GM12878 (cell line): ENCODE measurements around the gene RIMS3. TPM values are rescaled to one million over a fixed set of nuclear protein-coding genes. Genes with fewer than 3 reads are reported as not detected.
A peak's percentile ranks its signal among the peaks of the same experiment; 100 is the strongest.

ENCODE experiments used
- ATAC-seq: fragments of 200-7000 bp; cut with Tn5 transposase; 3 replicates; pipeline ENCODE4 v1.9.1; 2020; ENCODE audit warnings: mild to moderate bottlenecking, moderate library complexity
- BruUV-seq: library from RNA; stranded (reverse); fragments of 400-500 nt; replicated peaks from 2 replicates; lab custom pipeline; 2021; lab: Mats Ljungman, UMichigan
- CTCF ChIA-PET: fragments of 300-600 bp; sonication (Branson Sonifier 250); formaldehyde crosslinking; extraction: SDS; loops from one replicate; lab custom pipeline; 2021; ENCODE audit warnings: inconsistent platforms; lab: Yijun Ruan, JAX
- POLR2A ChIA-PET: fragments of 350-600 bp; formaldehyde crosslinking; extraction: SDS; loops from one replicate; lab custom pipeline; 2021; ENCODE audit warnings: inconsistent platforms; lab: Charles Lee
- RAD21 ChIA-PET: fragments of 300-600 bp; sonication (Branson Sonifier 250); formaldehyde crosslinking; loops from one replicate; lab custom pipeline; 2023; ENCODE audit warnings: antibody characterized with exemption; ENCODE audit not compliant: unreplicated experiment; lab: Charles Lee
- SMC1A ChIA-PET: fragments of 300-600 bp; sonication (Branson Sonifier 250); formaldehyde crosslinking; loops from one replicate; lab custom pipeline; 2023; ENCODE audit not compliant: unreplicated experiment, uncharacterized antibody; lab: Charles Lee
- DNase-seq: peaks from one replicate; pipeline ENCODE4 v3.0.0-alpha.2; 2011; ENCODE audit warnings: low read depth, low spot score
- FAIRE-seq: peaks from 3 replicates; lab custom pipeline; 2011; peaks lifted over from hg19 to GRCh38; lab: Jason Lieb, UNC
- H2AFZ ChIP-seq: 2 replicates; pipeline ENCODE4 v1.6.0; 2011; ENCODE audit warnings: low read depth, low read length, control low read depth; ENCODE audit not compliant: control insufficient read depth
- H3K27ac ChIP-seq: 2 replicates; pipeline ENCODE4 v1.5.1; 2011; ENCODE audit warnings: control low read depth; ENCODE audit not compliant: control insufficient read depth, insufficient read depth
- H3K27me3 ChIP-seq, 2 experiments: replicated peaks in 1 of 2; 2 replicates each; pipeline versions ENCODE4 v1.6.0 to v1.6.1; 2011; ENCODE audit warnings: low read length in 1 of 2; ENCODE audit not compliant: control insufficient read depth in 2 of 2, insufficient read depth in 2 of 2
- H3K36me3 ChIP-seq, 2 experiments: 2 replicates each; pipeline ENCODE4 v1.5.1; 2011; ENCODE audit warnings: low read length in 1 of 2; ENCODE audit not compliant: control insufficient read depth in 2 of 2, insufficient read depth in 2 of 2
- H3K4me1 ChIP-seq: 2 replicates; pipeline ENCODE4 v1.6.1; 2011; ENCODE audit warnings: mild to moderate bottlenecking, low read length, moderate library complexity, mixed read lengths; ENCODE audit not compliant: control insufficient read depth, insufficient read depth
- H3K4me2 ChIP-seq: 2 replicates; pipeline ENCODE4 v1.6.0; 2011; ENCODE audit warnings: control low read depth; ENCODE audit not compliant: control insufficient read depth, insufficient read depth
- H3K4me3 ChIP-seq: fragments of 200-600 bp; sonication (generic); 2 replicates; pipeline ENCODE4 v1.5.1; 2016
- H3K79me2 ChIP-seq: 2 replicates; pipeline ENCODE4 v1.6.0; 2011; ENCODE audit warnings: low read length; ENCODE audit not compliant: control insufficient read depth, insufficient read depth
- H3K9ac ChIP-seq: 2 replicates; pipeline ENCODE4 v1.8.0; 2011; ENCODE audit warnings: low read length, control low read depth, mixed read lengths; ENCODE audit not compliant: control insufficient read depth, insufficient read depth
- H3K9me3 ChIP-seq: replicated peaks from 3 replicates; pipeline ENCODE4 v1.5.1; 2011; ENCODE audit warnings: mild to moderate bottlenecking, low read length; ENCODE audit not compliant: control insufficient read depth, insufficient read depth
- H4K20me1 ChIP-seq: 2 replicates; pipeline ENCODE4 v1.6.0; 2011; ENCODE audit not compliant: control insufficient read depth, insufficient read depth
- BMI1 ChIP-seq: fragments of 450-650 bp; IDR thresholded peaks from 2 replicates; pipeline ENCODE4 v1.6.1; 2016; ENCODE audit warnings: mild to moderate bottlenecking, moderate library complexity, borderline replicate concordance
- FOXM1 ChIP-seq: IDR thresholded peaks from 2 replicates; pipeline ENCODE4 v1.6.1; 2012; ENCODE audit warnings: low read depth, mild to moderate bottlenecking, inconsistent platforms, low read length, moderate library complexity
- GABPA ChIP-seq: IDR thresholded peaks from 2 replicates; pipeline ENCODE4 v1.6.1; 2014; ENCODE audit warnings: antibody characterized with exemption, low read depth, mild to moderate bottlenecking, inconsistent platforms
- MXI1 ChIP-seq: fragments of 150-350 bp; IDR thresholded peaks from 2 replicates; pipeline ENCODE4 v1.6.1; 2011; ENCODE audit warnings: low read depth, mild to moderate bottlenecking, inconsistent platforms, low read length, improper control_type of control experiment
- MYC ChIP-seq: IDR thresholded peaks from 2 replicates; pipeline ENCODE4 v1.6.1; 2011; ENCODE audit warnings: mild to moderate bottlenecking, low read length, moderate library complexity, inconsistent platforms; ENCODE audit not compliant: insufficient read depth, insufficient replicate concordance, insufficient read length, severe bottlenecking
- POLR2AphosphoS5 ChIP-seq: IDR thresholded peaks from 2 replicates; pipeline ENCODE4 v1.6.1; 2011; ENCODE audit warnings: mild to moderate bottlenecking, low read length, inconsistent platforms
- SIX5 ChIP-seq: IDR thresholded peaks from 2 replicates; pipeline ENCODE4 v1.6.1; 2011; ENCODE audit warnings: mild to moderate bottlenecking, low read depth, low read length, moderate library complexity; ENCODE audit not compliant: severe bottlenecking
- ZNF274 ChIP-seq: IDR thresholded peaks from one replicate; pipeline ENCODE4 v1.8.0; 2011; ENCODE audit not compliant: insufficient read length, insufficient read depth
- whole genome bisulfite sequencing: methylation state at CpG from one replicate; pipeline ENCODE4 v1.1.6; 2016; ENCODE audit warnings: low lambda C conversion rate; ENCODE audit not compliant: insufficient replicate concordance, insufficient coverage; ENCODE audit errors: missing lambda C conversion rate; 5-methylcytosine and 5-hydroxymethylcytosine counted together
- in situ Hi-C: fragments of 300-500 bp; cut with MboI; formaldehyde crosslinking; loops from 9 replicates; pipeline ENCODE4 v1.14.3; 2018; ENCODE audit warnings: mixed read lengths
- intact Hi-C: fragments of 100-400 bp; cut with micrococcal nuclease; formaldehyde crosslinking; loops from one replicate; pipeline ENCODE4 v1.14.2; 2022; ENCODE audit not compliant: unreplicated experiment
- polyA plus RNA-seq, 11 experiments: library from polyadenylated mRNA; depleted of rRNA in 4 of 11; unstranded in 6 of 11; stranded (reverse) in 5 of 11; fragments of >200 nt; fragmentation: Nextera tagmentation in 4 of 11; fragmentation: Illumina TruSeq in 1 of 11; extraction: Ambion mirVana in 4 of 11; extraction: Trizol in 1 of 11; gene quantifications; 1 replicate in 1 of 11; 2 replicates in 10 of 11; pipeline versions ENCODE4 v1.2.1 to v1.2.3, GENCODE V29; 2011 to 2016; ENCODE audit warnings: inconsistent platforms in 2 of 11, missing spikeins in 2 of 11, low read depth in 1 of 11
- total RNA-seq, 4 experiments: library from RNA; depleted of rRNA in 3 of 4; stranded (reverse); fragments of >200 nt in 3 of 4; fragmentation: Illumina TruSeq in 1 of 4; extraction: Trizol in 1 of 4; gene quantifications; 2 replicates each; pipeline versions ENCODE4 v1.2.1 to v1.2.3, GENCODE V29; 2013 to 2021
- TF ChIP-seq, protein P1 (sequence below): fragments of 450-650 bp; IDR thresholded peaks from 2 replicates; pipeline ENCODE4 v1.6.1; 2016; ENCODE audit warnings: mild to moderate bottlenecking
- TF ChIP-seq, protein P2 (sequence below): IDR thresholded peaks from 2 replicates; pipeline ENCODE4 v1.6.1; 2011; ENCODE audit warnings: mild to moderate bottlenecking, low read depth, low read length, moderate library complexity; ENCODE audit not compliant: insufficient replicate concordance
- TF ChIP-seq, protein P3 (sequence below): fragments of 450-650 bp; IDR thresholded peaks from 2 replicates; pipeline ENCODE4 v1.6.1; 2017; ENCODE audit warnings: mild to moderate bottlenecking, moderate library complexity
- TF ChIP-seq, protein P4 (sequence below): IDR thresholded peaks from 2 replicates; pipeline ENCODE4 v1.6.1; 2012; ENCODE audit warnings: low read depth, low read length, improper control_type of control experiment
- TF ChIP-seq, protein P5 (sequence below): fragments of 450-650 bp; IDR thresholded peaks from 2 replicates; pipeline ENCODE4 v1.6.1; 2017; ENCODE audit warnings: mild to moderate bottlenecking, low read depth, inconsistent platforms; ENCODE audit not compliant: poor library complexity, severe bottlenecking

RIMS3 gene
- total and polyA plus RNA-seq, 10 of the 15 experiments (the other 5 are each of a cell fraction or from before 2014, with no cell fraction given), result 0.02 to 4.7 (median 0.39) TPM

DNA sequence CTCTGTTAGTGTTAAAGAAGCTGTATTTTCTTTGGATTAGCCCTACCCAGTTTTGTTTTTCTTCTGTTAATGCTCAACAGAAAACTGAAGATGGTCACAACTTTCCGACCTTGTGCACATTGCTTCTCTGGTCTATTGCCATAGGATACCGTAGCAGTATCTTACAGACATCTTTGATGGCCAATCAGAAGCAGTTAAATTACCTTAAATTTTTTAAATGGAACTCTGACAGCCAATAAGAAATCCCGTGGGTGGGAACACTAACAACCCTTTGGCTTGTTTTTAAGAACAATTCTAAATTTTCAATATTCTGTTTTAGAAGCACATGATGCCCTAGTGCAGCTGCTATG is 43.2 kb upstream of the RIMS3 start:
- FAIRE-seq (peak; percentile 78), DNase-seq (no peak), ATAC-seq (peak; percentile 90)
- peak overlapping the region; percentile 77 for H3K4me3 ChIP-seq
- H3K79me2 ChIP-seq, result peaks cover 93% of the 10 kb centered on the region
- H3K4me1 ChIP-seq, result peaks cover 24% of the 10 kb centered on the region
- 0% methylated on average over 3 of the region's 3 CpGs for WGBS
- no TSS peak for BruUV-seq
- TF ChIP-seq POLR2AphosphoS5 (no peak), FOXM1 (0 out of 2 replicates have a peak, but pooled peaks have one; percentile 26), GABPA (no peak), MYC (no peak), MXI1 (peak; percentile 72; the same call in 1 of the 2 replicates), SIX5 (no peak), BMI1 (peak; percentile 76; the same call in 1 of the 2 replicates), ZNF274 (no peak)
- TF ChIP-seq, protein P1, sequence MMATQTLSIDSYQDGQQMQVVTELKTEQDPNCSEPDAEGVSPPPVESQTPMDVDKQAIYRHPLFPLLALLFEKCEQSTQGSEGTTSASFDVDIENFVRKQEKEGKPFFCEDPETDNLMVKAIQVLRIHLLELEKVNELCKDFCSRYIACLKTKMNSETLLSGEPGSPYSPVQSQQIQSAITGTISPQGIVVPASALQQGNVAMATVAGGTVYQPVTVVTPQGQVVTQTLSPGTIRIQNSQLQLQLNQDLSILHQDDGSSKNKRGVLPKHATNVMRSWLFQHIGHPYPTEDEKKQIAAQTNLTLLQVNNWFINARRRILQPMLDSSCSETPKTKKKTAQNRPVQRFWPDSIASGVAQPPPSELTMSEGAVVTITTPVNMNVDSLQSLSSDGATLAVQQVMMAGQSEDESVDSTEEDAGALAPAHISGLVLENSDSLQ, result peak; percentile 98
- TF ChIP-seq, protein P2, sequence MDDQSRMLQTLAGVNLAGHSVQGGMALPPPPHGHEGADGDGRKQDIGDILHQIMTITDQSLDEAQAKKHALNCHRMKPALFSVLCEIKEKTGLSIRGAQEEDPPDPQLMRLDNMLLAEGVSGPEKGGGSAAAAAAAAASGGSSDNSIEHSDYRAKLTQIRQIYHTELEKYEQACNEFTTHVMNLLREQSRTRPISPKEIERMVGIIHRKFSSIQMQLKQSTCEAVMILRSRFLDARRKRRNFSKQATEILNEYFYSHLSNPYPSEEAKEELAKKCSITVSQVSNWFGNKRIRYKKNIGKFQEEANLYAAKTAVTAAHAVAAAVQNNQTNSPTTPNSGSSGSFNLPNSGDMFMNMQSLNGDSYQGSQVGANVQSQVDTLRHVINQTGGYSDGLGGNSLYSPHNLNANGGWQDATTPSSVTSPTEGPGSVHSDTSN, result peak; percentile 90
- TF ChIP-seq, protein P3, sequence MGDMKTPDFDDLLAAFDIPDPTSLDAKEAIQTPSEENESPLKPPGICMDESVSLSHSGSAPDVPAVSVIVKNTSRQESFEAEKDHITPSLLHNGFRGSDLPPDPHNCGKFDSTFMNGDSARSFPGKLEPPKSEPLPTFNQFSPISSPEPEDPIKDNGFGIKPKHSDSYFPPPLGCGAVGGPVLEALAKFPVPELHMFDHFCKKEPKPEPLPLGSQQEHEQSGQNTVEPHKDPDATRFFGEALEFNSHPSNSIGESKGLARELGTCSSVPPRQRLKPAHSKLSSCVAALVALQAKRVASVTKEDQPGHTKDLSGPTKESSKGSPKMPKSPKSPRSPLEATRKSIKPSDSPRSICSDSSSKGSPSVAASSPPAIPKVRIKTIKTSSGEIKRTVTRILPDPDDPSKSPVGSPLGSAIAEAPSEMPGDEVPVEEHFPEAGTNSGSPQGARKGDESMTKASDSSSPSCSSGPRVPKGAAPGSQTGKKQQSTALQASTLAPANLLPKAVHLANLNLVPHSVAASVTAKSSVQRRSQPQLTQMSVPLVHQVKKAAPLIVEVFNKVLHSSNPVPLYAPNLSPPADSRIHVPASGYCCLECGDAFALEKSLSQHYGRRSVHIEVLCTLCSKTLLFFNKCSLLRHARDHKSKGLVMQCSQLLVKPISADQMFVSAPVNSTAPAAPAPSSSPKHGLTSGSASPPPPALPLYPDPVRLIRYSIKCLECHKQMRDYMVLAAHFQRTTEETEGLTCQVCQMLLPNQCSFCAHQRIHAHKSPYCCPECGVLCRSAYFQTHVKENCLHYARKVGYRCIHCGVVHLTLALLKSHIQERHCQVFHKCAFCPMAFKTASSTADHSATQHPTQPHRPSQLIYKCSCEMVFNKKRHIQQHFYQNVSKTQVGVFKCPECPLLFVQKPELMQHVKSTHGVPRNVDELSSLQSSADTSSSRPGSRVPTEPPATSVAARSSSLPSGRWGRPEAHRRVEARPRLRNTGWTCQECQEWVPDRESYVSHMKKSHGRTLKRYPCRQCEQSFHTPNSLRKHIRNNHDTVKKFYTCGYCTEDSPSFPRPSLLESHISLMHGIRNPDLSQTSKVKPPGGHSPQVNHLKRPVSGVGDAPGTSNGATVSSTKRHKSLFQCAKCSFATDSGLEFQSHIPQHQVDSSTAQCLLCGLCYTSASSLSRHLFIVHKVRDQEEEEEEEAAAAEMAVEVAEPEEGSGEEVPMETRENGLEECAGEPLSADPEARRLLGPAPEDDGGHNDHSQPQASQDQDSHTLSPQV, result no peak
- TF ChIP-seq, protein P4, sequence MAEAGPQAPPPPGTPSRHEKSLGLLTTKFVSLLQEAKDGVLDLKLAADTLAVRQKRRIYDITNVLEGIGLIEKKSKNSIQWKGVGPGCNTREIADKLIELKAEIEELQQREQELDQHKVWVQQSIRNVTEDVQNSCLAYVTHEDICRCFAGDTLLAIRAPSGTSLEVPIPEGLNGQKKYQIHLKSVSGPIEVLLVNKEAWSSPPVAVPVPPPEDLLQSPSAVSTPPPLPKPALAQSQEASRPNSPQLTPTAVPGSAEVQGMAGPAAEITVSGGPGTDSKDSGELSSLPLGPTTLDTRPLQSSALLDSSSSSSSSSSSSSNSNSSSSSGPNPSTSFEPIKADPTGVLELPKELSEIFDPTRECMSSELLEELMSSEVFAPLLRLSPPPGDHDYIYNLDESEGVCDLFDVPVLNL, result no peak
- TF ChIP-seq, protein P5, sequence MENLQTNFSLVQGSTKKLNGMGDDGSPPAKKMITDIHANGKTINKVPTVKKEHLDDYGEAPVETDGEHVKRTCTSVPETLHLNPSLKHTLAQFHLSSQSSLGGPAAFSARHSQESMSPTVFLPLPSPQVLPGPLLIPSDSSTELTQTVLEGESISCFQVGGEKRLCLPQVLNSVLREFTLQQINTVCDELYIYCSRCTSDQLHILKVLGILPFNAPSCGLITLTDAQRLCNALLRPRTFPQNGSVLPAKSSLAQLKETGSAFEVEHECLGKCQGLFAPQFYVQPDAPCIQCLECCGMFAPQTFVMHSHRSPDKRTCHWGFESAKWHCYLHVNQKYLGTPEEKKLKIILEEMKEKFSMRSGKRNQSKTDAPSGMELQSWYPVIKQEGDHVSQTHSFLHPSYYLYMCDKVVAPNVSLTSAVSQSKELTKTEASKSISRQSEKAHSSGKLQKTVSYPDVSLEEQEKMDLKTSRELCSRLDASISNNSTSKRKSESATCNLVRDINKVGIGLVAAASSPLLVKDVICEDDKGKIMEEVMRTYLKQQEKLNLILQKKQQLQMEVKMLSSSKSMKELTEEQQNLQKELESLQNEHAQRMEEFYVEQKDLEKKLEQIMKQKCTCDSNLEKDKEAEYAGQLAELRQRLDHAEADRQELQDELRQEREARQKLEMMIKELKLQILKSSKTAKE, result no peak
- RAD21 ChIA-PET, result interaction anchor here (0.7 to 6.1 kb wide), 5 partner anchors 9 to 56 kb away, joined by 3 to 89 read pairs (median 3); partner anchors contain the start of gene NFYC
- POLR2A ChIA-PET, result interaction anchor here (1.4 to 12.7 kb wide), 3 partner anchors 9 to 56 kb away, joined by 7 to 244 read pairs (median 8); partner anchors contain the start of gene NFYC
- H3K27ac ChIP-seq, result peak overlapping the region; percentile 82
- no peaks in the 10 kb centered on the region for H3K9me3 ChIP-seq
- no peaks in the 10 kb centered on the region for H4K20me1 ChIP-seq
- peak overlapping the region; percentile 83 for H2AFZ ChIP-seq
- H3K27me3 ChIP-seq, result no peaks in the 10 kb centered on the region
- H3K4me2 ChIP-seq, result peak overlapping the region; percentile 75
- peaks cover 0 to 7% of the 10 kb centered on the region in 2 experiments; a peak in 2 of 4 replicates for H3K36me3 ChIP-seq
- H3K9ac ChIP-seq, result peak overlapping the region; percentile 65; the same call in 1 of the 2 replicates
- in situ Hi-C loops (no loop called here), intact Hi-C loops (no loop called here)
- SMC1A ChIA-PET, result interaction anchor here (0.6 to 6.3 kb wide), 9 partner anchors 7 to 45 kb away, joined by 3 to 115 read pairs (median 4); partner anchors contain the start of gene NFYC
- CTCF ChIA-PET, result interaction anchor here (0.7 to 4.2 kb wide), 6 partner anchors 11 to 176 kb away, joined by 3 to 36 read pairs (median 10); partner anchors contain the start of gene NFYC
